Measurements from ENCODE around the gene PLXND1.

Gene PLXND1, protein sequence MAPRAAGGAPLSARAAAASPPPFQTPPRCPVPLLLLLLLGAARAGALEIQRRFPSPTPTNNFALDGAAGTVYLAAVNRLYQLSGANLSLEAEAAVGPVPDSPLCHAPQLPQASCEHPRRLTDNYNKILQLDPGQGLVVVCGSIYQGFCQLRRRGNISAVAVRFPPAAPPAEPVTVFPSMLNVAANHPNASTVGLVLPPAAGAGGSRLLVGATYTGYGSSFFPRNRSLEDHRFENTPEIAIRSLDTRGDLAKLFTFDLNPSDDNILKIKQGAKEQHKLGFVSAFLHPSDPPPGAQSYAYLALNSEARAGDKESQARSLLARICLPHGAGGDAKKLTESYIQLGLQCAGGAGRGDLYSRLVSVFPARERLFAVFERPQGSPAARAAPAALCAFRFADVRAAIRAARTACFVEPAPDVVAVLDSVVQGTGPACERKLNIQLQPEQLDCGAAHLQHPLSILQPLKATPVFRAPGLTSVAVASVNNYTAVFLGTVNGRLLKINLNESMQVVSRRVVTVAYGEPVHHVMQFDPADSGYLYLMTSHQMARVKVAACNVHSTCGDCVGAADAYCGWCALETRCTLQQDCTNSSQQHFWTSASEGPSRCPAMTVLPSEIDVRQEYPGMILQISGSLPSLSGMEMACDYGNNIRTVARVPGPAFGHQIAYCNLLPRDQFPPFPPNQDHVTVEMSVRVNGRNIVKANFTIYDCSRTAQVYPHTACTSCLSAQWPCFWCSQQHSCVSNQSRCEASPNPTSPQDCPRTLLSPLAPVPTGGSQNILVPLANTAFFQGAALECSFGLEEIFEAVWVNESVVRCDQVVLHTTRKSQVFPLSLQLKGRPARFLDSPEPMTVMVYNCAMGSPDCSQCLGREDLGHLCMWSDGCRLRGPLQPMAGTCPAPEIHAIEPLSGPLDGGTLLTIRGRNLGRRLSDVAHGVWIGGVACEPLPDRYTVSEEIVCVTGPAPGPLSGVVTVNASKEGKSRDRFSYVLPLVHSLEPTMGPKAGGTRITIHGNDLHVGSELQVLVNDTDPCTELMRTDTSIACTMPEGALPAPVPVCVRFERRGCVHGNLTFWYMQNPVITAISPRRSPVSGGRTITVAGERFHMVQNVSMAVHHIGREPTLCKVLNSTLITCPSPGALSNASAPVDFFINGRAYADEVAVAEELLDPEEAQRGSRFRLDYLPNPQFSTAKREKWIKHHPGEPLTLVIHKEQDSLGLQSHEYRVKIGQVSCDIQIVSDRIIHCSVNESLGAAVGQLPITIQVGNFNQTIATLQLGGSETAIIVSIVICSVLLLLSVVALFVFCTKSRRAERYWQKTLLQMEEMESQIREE (N-terminal part only)

DNA sequence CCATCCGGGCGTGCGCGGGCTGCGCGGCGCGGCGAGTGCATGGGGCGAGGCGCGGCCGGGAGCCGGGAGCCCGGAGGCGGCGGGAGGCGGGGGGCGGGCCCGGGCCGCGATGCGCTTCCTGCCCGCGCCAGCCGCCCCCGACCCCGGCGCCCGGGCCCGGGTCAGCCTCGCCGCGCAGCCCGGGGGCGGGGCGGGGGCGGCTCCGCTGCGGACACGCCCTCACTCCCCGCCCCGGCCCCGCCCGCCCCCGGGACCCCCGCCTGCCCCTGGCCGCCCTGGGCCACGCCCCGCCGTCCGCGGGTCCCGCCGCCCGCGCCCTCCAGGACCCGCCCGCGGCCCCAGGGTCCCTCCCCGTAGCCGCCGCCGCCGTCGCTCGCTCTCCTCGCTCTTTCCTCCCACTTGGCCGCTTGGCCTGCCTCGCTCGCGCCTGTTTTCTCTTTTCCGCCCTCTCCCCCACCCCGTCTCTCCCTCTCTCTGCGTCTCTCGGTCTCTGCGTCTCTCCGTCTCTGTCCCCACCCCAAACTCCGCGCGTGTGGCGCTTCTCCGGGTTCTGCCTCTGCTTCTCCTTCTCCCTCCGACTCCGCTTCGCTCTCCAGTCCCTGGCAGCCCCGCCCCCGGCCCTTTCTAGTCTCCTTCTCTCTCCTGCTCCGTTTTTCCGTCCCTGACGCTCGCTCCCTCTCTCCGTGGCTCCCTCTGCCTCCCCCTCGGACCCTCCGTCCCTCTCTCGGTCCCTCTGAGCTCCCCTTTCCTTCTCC is at the start of gene PLXND1:
PLXND1 (minus strand) TSS at position 41 of the 755 bp plus-strand sequence; CDS start at position 4, 37 bp downstream.
- ATAC-seq (ENCODE audit: insufficient read depth, low read depth): peak; percentile 59
- Histone ChIP-seq H3K9ac (ENCODE audit: low read depth, low read length) (peak within 1 kb of the TSS; percentile 92), H3K4me1 (ENCODE audit: insufficient read depth, low read length) (peaks cover 59% of the 10 kb centered on the region)

DNA sequence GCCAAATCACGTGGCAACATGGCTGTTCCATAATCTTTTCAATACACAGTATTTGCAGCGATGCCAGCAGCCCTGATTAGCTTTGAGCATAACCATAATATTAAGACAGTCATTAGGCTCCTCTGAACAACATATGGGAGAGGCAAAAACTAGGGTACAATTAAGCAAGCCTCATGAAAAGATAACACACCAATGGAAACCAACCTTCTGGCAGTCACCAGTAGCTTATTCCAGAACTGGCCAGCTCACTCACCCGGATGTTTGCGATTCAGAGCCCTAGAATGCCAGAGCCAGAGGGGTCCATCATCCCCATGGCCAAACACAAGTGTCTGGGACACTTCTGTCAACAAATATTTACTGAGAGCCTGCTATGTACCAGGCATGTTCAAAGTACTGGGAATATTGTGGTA is 48.8 kb upstream of the PLXND1 start:
- Histone ChIP-seq H3K4me2 (ENCODE audit: insufficient read depth, low read length) (no peak overlapping the region), H3K4me1 (ENCODE audit: insufficient read depth, low read length) (peaks cover 14% of the 10 kb centered on the region), H3K4me3 (ENCODE audit: low read depth in 1 of 2, low read length in 2 of 2) (no peak overlapping the region), H3K27me3 (ENCODE audit: insufficient read depth, low read length, poor library complexity) (no peaks in the 10 kb centered on the region), H3K36me3 (ENCODE audit: insufficient read depth, low read length) (peaks cover 27% of the 10 kb centered on the region), H3K27ac (ENCODE audit: low read length) (no peak overlapping the region), H3K9ac (ENCODE audit: low read depth, low read length) (no peak overlapping the region), H2AFZ (ENCODE audit: low read depth, low read length) (no peak overlapping the region), H3K9me3 (ENCODE audit: insufficient read depth, low read length, severe bottlenecking) (no peaks in the 10 kb centered on the region), H4K20me1 (ENCODE audit: insufficient read depth, low read length) (no peaks in the 10 kb centered on the region), H3K79me2 (ENCODE audit: insufficient read depth, low read length) (no peaks in the 10 kb centered on the region)
- DNase-seq (no peak), ATAC-seq (ENCODE audit: insufficient read depth, low read depth) (no peak)
- TF ChIP-seq, protein P1, sequence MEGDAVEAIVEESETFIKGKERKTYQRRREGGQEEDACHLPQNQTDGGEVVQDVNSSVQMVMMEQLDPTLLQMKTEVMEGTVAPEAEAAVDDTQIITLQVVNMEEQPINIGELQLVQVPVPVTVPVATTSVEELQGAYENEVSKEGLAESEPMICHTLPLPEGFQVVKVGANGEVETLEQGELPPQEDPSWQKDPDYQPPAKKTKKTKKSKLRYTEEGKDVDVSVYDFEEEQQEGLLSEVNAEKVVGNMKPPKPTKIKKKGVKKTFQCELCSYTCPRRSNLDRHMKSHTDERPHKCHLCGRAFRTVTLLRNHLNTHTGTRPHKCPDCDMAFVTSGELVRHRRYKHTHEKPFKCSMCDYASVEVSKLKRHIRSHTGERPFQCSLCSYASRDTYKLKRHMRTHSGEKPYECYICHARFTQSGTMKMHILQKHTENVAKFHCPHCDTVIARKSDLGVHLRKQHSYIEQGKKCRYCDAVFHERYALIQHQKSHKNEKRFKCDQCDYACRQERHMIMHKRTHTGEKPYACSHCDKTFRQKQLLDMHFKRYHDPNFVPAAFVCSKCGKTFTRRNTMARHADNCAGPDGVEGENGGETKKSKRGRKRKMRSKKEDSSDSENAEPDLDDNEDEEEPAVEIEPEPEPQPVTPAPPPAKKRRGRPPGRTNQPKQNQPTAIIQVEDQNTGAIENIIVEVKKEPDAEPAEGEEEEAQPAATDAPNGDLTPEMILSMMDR (IDR thresholded peaks at IDR 0.05; ENCODE audit: borderline replicate concordance, extremely low read depth, low read length, poor library complexity, severe bottlenecking): no peak
- TF ChIP-seq EZH2 (IDR thresholded peaks at IDR 0.05; ENCODE audit: borderline replicate concordance, low read depth, low read length, severe bottlenecking): no peak

More for the DNA sequence above, at the start of gene PLXND1:
- Histone ChIP-seq H3K36me3 (ENCODE audit: insufficient read depth, low read length) (peaks cover 38% of the 10 kb centered on the region), H3K27me3 (ENCODE audit: insufficient read depth, low read length, poor library complexity) (no peaks in the 10 kb centered on the region), H4K20me1 (ENCODE audit: insufficient read depth, low read length) (peaks cover 43% of the 10 kb centered on the region), H3K4me3 (ENCODE audit: low read depth in 1 of 2, low read length in 2 of 2) (peak within 1 kb of the TSS; percentile 59 to 100), H3K79me2 (ENCODE audit: insufficient read depth, low read length) (peaks cover 52% of the 10 kb centered on the region), H2AFZ (ENCODE audit: low read depth, low read length) (peak within 1 kb of the TSS; percentile 86), H3K4me2 (ENCODE audit: insufficient read depth, low read length) (peak within 1 kb of the TSS; percentile 100), H3K9me3 (ENCODE audit: insufficient read depth, low read length, severe bottlenecking) (no peaks in the 10 kb centered on the region), H3K27ac (ENCODE audit: low read length) (peak within 1 kb of the TSS; percentile 84)
- peak; percentile 79 for DNase-seq
- TF ChIP-seq, protein P1 (IDR thresholded peaks at IDR 0.05; ENCODE audit: borderline replicate concordance, extremely low read depth, low read length, poor library complexity, severe bottlenecking): no peak
- no peak for TF ChIP-seq EZH2 (IDR thresholded peaks at IDR 0.05; ENCODE audit: borderline replicate concordance, low read depth, low read length, severe bottlenecking)

DNA sequence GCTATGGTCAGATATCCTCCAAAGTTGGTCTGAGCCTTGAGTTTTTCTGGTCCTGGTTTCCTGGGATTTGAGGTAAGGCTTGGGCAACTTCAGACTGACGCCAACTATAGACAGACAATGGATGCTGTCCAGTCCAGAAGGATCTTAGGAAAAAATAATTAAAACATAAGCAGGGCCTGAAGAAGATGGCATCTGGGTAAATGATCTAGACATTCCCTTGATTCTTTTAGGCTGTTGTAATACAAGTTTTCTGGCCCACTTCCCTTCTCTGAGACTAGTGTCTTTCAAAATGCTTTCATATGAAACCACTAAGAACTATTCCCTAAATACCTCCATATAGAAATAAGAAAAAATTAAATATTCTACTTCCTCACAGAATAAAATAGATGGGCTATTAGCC is 47.7 kb upstream of the PLXND1 start:
- no peak overlapping the region for H2AFZ ChIP-seq (ENCODE audit: low read depth, low read length)

More for the DNA sequence above, 47.7 kb upstream of the PLXND1 start:
- Histone ChIP-seq H4K20me1 (ENCODE audit: insufficient read depth, low read length) (no peaks in the 10 kb centered on the region), H3K79me2 (ENCODE audit: insufficient read depth, low read length) (no peaks in the 10 kb centered on the region), H3K36me3 (ENCODE audit: insufficient read depth, low read length) (peaks cover 27% of the 10 kb centered on the region), H3K9me3 (ENCODE audit: insufficient read depth, low read length, severe bottlenecking) (no peaks in the 10 kb centered on the region), H3K27me3 (ENCODE audit: insufficient read depth, low read length, poor library complexity) (no peaks in the 10 kb centered on the region), H3K4me1 (ENCODE audit: insufficient read depth, low read length) (peaks cover 14% of the 10 kb centered on the region), H3K4me2 (ENCODE audit: insufficient read depth, low read length) (no peak overlapping the region), H3K9ac (ENCODE audit: low read depth, low read length) (no peak overlapping the region), H3K27ac (ENCODE audit: low read length) (no peak overlapping the region), H3K4me3 (ENCODE audit: low read depth in 1 of 2, low read length in 2 of 2) (no peak overlapping the region)
- TF ChIP-seq EZH2 (IDR thresholded peaks at IDR 0.05; ENCODE audit: borderline replicate concordance, low read depth, low read length, severe bottlenecking): no peak
- TF ChIP-seq, protein P1 (IDR thresholded peaks at IDR 0.05; ENCODE audit: borderline replicate concordance, extremely low read depth, low read length, poor library complexity, severe bottlenecking): no peak
- DNase-seq: no peak
- ATAC-seq (ENCODE audit: insufficient read depth, low read depth): no peak
